ENCODE data around the gene DISC1. TPM values are rescaled to one million over a fixed set of nuclear protein-coding genes. Genes with fewer than 3 reads are reported as not detected.

DISC1 gene
- total RNA-seq, 1 experiment from 2014 or later: 2.1 TPM

GRCh38 chr1:231842441-231842840 lies 215.9 kb downstream of the DISC1 start:
- Mint-ChIP-seq H3K27me3 (ENCODE audit: insufficient read depth, unreplicated experiment) (no peaks in the 10 kb centered on the region), H3K9me3 (ENCODE audit: unreplicated experiment) (no peaks in the 10 kb centered on the region), H3K4me1 (ENCODE audit: insufficient read depth, unreplicated experiment) (peaks cover 32% of the 10 kb centered on the region), H3K27ac (ENCODE audit: low read depth, unreplicated experiment) (peak overlapping the region; percentile 3), H3K36me3 (ENCODE audit: insufficient read depth, unreplicated experiment) (no peaks in the 10 kb centered on the region), H3K4me3 (ENCODE audit: unreplicated experiment) (no peak overlapping the region)
- DNase-seq (ENCODE audit: unreplicated experiment): no peak
- intact Hi-C loops (cut with micrococcal nuclease): no loop called here
- ChIA-PET POLR2A (interaction anchor here (0.6 to 0.7 kb wide), 2 partner anchors 19 to 644 kb away, joined by 3 to 7 read pairs; no protein-coding TSS in a partner anchor), CTCF (interaction anchor here (0.6 to 1.9 kb wide), 9 partner anchors 10 to 785 kb away, joined by 3 to 6 read pairs (median 3); no protein-coding TSS in a partner anchor)
- BruUV-seq (replicated peaks): no TSS peak
- TF ChIP-seq CTCF (IDR thresholded peaks at IDR 0.05; ENCODE audit: unreplicated experiment): no peak

GRCh38 chr1:231844986-231845502 lies 218.5 kb downstream of the DISC1 start:
- peak overlapping the region; percentile 13 for H3K27ac Mint-ChIP-seq (ENCODE audit: low read depth, unreplicated experiment)
- intact Hi-C loops (cut with micrococcal nuclease): no loop called here
- H3K27me3 Mint-ChIP-seq (ENCODE audit: insufficient read depth, unreplicated experiment): no peaks in the 10 kb centered on the region
- ChIA-PET POLR2A (interaction anchor here (1.1 kb wide), 1 partner anchor 125 kb away, joined by 3 read pairs; no protein-coding TSS in a partner anchor), CTCF (interaction anchor here (0.6 to 1.6 kb wide), 3 partner anchors 11 to 272 kb away, joined by 3 to 4 read pairs (median 3); no protein-coding TSS in a partner anchor)
- no peaks in the 10 kb centered on the region for H3K36me3 Mint-ChIP-seq (ENCODE audit: insufficient read depth, unreplicated experiment)
- TF ChIP-seq CTCF (IDR thresholded peaks at IDR 0.05; ENCODE audit: unreplicated experiment): no peak
- H3K4me3 Mint-ChIP-seq (ENCODE audit: unreplicated experiment): no peak overlapping the region
- peaks cover 17% of the 10 kb centered on the region for H3K4me1 Mint-ChIP-seq (ENCODE audit: insufficient read depth, unreplicated experiment)
- H3K9me3 Mint-ChIP-seq (ENCODE audit: unreplicated experiment): no peaks in the 10 kb centered on the region
- no peak for DNase-seq (ENCODE audit: unreplicated experiment)
- no TSS peak for BruUV-seq (replicated peaks)

GRCh38 chr1:231847612-231848397 lies 221.2 kb downstream of the DISC1 start:
- Mint-ChIP-seq H3K4me3 (ENCODE audit: unreplicated experiment) (no peak overlapping the region), H3K36me3 (ENCODE audit: insufficient read depth, unreplicated experiment) (no peaks in the 10 kb centered on the region), H3K4me1 (ENCODE audit: insufficient read depth, unreplicated experiment) (peaks cover 5% of the 10 kb centered on the region), H3K27me3 (ENCODE audit: insufficient read depth, unreplicated experiment) (no peaks in the 10 kb centered on the region), H3K27ac (ENCODE audit: low read depth, unreplicated experiment) (peak overlapping the region; percentile 12), H3K9me3 (ENCODE audit: unreplicated experiment) (no peaks in the 10 kb centered on the region)
- BruUV-seq (replicated peaks): no TSS peak
- ChIA-PET POLR2A (no interaction called here), CTCF (interaction anchor here (0.6 to 3.8 kb wide), 3 partner anchors 19 to 782 kb away, joined by 3 to 19 read pairs (median 3); partner anchors contain the start of gene SIPA1L2)
- TF ChIP-seq CTCF (IDR thresholded peaks at IDR 0.05; ENCODE audit: unreplicated experiment): no peak
- intact Hi-C loops (cut with micrococcal nuclease): no loop called here
- DNase-seq (ENCODE audit: unreplicated experiment): no peak

- no peak overlapping the region for H3K4me3 Mint-ChIP-seq (ENCODE audit: unreplicated experiment)
- H3K27ac Mint-ChIP-seq (ENCODE audit: low read depth, unreplicated experiment): no peak overlapping the region
- DNase-seq (ENCODE audit: unreplicated experiment): no peak
- ChIA-PET POLR2A (interaction anchor here (1.4 kb wide), 1 partner anchor 9 kb away, joined by 3 read pairs; no protein-coding TSS in a partner anchor), CTCF (interaction anchor here (0.5 kb wide), 1 partner anchor 174 kb away, joined by 3 read pairs; no protein-coding TSS in a partner anchor)
- H3K36me3 Mint-ChIP-seq (ENCODE audit: insufficient read depth, unreplicated experiment): no peaks in the 10 kb centered on the region
- H3K9me3 Mint-ChIP-seq (ENCODE audit: unreplicated experiment): no peaks in the 10 kb centered on the region
- H3K27me3 Mint-ChIP-seq (ENCODE audit: insufficient read depth, unreplicated experiment): no peaks in the 10 kb centered on the region
- peaks cover 4% of the 10 kb centered on the region for H3K4me1 Mint-ChIP-seq (ENCODE audit: insufficient read depth, unreplicated experiment)
- BruUV-seq (replicated peaks): no TSS peak
- TF ChIP-seq CTCF (IDR thresholded peaks at IDR 0.05; ENCODE audit: unreplicated experiment): no peak
- intact Hi-C loops (cut with micrococcal nuclease): no loop called here
Measured at GRCh38 chr1:231849981-231850380, 223.4 kb downstream of the DISC1 start.

Data from MCF 10A (cell line).